Stimulated activated CD4-positive, alpha-beta T cell treated with anti-CD3 and anti-CD28 coated beads, Interleukin-12 subunit alpha, Interleukin-12 subunit beta, amount 100 ng/mL, for 4 hours (primary cell): ENCODE measurements around the gene CARD19.
A peak's percentile ranks its signal among the peaks of the same experiment; 100 is the strongest.
"Not testable (repeated sequence)": the region's sequence is repeated elsewhere in the genome, so short reads cannot be mapped to it uniquely, and the experiment has no call there.

Experiments used
- DNase-seq: peaks from one replicate; pipeline ENCODE4 v3.0.0-alpha.2; 2020

The CARD19 gene

DNA sequence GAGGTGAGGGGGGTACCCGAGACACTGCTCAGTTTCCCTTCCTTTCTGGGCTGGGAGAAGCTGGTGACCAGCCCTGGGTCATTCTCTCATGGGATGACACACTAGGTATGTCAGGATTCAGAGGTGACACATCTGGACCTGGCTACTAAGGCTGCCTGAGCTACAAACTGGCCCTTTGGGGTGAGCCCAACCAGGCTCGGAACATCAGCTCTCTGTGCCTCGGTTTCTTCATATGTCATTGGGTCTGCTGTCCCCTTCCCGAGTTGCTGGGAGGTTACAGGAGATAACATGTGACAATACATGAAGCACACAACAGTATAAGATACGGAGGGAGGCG, 11.8 kb downstream of the CARD19 start:
- DNase-seq: no peak

DNA sequence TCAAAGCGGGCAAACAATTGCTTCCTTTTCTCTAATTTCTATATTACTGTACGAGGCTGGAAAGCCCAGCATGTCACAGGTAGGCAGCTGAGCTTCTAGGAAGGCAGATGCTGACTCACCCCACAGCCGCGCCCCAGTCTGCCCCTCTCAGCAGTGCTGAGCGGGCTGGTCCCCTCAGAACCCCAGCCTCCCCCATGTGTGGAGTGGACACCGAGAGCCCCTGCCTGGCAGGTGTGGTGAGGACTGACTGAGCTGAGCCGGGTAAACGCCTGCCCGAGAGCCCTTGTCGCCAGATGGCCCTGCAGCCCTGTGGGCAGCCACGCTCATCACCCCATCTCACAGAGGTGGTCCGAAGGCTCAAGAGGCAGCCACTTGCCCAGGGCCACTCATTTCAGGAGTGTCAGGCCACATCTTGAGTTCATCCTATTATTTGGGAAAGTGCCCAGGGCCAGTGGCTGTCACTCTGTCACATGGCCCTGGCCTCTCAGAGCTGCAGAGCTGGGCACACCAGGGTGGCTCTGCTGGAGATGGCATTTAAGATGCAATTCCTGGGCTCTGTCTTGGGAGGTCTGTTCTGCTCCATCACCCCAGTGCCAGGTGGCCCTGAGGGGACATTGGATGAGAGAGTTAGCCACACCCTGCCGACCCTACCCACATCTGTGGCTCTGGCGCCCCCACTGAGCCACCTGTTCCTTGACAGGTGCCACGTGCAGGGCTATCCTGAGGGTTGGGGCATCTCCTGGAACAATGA, 12.4 kb downstream of the CARD19 start:
- peak; percentile 50 for DNase-seq

DNA sequence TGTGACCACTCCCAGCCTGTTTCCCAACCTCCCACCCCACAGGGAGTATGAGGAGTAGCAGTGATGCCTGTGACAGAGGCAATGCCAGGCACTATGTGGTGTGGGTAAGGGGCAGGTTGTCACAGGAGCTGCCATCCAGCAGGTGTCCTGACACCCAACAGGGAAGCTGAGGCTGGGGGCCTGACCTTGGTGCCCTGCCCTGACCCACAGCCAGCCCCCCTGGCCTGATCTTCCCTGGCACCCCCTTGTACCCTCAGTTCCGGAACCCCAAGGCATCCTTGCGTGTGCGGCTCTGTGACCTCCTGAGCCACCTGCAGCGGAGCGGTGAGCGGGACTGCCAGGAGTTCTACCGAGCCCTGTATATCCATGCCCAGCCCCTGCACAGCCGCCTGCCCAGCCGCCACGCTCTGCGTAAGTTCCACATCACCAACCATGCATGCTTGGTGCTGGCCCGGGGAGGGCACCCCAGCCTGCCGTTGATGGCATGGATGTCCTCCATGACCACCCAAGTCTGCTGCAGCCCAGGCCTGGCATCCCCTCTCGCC, 14.4 kb downstream of the CARD19 start:
- DNase-seq: no peak

DNA sequence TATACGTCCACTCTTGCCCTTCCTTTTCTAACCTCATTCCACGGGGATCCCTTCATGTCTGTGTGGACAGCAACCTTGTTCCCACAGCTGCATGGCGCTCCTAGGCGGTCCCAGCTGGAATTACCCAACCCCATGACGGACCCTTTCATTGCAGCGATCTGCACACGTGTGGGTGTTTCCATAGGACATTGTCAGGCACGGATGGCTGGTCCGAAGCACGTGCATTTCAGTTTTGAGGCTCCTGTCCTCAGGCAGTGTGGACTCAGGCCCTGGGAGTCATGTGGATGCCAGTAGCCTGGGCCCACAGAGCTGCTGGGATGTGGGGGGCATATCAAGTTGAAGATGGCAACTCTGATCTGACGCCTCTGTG, 15.0 kb downstream of the CARD19 start:
- no peak for DNase-seq

DNA sequence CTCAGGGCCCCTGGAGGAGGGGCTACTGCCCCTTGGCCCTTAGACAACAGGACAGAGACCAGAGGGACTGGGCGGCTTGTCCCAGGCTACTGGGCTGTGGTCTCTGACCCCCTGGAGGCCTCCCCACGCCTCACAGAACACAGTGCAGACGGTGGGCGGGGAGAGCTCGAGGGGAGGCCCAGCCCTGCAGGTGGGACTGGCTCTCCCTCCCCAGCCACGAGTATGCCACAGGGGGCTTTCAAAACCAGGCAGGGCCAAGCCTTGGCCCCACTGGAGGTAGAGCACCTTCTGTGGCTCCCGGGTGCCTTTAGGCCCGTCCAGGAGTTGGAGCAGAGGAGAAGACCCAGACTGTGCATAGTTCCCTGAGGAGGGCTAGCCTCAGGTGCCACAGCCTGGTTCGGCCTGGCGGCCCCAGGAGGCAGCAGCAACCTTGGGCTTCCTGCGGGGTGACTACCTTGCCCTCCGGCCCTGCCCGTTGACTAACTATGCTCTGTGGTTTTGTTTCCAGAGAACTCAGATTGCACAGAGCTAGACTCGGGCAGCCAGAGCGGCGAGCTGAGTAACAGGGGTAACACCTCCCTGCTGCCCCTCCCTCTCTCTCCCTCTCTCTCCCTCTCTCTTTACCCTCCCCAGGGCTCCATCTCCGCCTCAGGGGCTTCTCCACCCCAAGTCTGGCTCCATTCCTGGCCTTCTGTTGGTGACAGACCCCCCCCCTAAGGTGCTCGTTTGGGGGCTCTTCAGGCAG, 15.5 kb downstream of the CARD19 start:
- DNase-seq: no peak

DNA sequence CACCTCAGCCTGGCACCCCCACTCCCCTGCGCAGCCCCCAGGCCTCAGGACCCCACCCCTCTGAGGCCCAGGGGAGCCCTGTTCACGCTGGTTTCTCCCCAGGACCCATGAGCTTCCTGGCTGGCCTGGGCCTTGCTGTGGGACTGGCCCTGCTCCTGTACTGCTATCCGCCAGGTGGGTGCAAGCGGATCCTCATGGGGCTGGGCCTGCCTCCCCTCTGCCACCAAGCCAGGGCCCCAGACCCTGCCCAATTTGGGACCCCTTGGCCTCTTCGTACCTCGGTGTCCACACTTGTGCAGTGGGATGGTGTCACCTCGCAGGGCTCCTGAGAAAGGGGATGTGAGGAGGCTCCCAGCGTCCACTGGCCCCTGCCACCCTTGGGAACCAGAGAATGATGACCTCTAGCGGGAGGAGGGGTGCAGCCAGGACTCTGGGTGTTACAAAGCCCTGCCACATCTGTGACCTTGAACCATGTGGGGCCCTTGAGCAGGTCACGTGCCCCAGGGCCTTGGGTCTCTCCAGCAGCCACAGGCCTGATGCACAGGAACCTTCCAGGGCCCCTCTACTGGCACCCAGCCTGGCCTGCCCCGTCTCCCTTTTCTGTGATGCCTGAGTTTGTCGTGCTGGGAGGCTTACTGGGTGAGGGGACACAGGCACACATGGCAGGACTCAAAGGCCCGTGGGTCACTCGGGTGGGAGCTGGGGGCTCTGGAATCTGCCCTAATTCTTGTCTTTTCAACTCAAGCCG, 16.3 kb downstream of the CARD19 start:
- no peak for DNase-seq

DNA sequence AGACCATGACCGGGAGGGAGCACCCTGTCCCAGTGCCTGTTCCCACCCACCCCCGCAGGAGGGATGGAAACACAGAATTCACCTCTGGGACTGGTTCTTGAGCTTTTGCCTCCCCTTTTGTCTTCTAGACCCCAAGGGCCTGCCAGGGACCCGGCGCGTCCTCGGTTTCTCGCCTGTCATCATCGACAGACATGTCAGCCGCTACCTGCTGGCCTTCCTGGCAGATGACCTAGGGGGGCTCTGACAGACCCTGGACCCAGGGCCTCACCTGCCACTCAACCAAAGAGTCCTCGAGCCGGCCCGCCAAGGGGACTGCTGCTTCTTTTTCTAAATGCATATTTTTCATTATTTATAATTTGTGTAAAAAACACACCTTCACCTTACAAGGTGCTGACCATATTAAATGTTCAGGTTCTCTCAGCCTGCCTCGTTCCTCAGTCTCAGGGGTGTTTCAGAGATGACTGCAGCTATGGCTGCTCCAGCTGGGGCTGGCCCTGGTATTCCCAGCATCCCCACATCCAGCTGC, 16.9 kb downstream of the CARD19 start:
- DNase-seq: no peak

DNA sequence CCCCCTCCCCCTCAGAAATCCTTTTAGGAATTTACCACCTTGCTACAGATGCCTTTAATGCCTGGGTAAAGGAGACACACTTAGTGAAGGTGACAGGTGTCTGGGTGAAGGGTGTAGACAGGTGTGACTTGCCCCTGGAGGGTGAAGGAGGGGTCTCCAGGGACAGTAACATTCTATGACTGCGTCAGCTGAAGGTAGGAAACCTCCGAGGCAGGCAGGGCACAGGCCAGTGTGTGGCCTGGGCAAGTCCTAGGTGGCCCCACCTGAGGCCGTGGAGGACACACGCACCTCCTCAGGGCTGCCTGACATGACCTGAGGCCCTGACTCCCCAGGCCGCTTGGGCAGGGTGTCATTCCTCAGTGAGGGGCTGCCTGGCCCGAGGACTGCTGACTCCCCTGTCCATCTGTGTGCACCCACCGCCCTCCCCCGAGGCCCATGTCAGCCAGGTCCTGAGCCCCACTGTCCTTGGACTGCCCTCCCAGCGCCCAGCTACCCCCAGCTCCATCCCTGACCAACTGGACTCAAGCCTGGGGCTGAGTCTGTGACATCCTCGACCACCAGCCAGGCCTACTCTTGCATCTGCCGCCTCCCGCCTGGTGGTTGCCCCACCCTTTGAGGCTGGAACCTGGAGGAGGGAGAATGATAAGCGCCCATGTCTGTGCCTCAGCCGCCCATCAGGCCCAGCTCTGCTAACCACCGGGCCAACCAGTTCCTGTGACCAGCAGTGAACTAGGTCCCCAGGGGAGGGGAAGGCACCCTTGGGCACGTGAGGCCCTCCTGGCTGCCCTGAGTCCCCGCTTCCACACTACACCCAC, 18.4 kb downstream of the CARD19 start:
- DNase-seq: no peak

DNA sequence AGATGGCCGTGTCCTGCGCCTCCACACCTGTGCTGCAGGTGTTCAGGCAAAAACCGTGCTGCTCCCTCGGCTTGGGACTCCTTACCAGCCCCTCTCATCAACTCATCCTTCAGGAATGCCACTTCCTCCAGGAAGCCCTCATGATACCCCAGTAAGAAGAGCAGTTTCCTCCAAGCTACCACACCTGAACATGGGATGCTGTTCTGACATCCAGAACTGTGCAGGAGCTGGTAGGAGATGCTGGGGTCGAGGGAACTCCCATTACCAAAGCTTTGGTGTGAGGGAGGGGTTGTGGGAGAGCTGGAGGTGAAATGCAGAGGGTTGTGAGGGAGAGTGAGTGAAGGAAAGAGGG, 18.9 kb downstream of the CARD19 start:
- no peak for DNase-seq

DNA sequence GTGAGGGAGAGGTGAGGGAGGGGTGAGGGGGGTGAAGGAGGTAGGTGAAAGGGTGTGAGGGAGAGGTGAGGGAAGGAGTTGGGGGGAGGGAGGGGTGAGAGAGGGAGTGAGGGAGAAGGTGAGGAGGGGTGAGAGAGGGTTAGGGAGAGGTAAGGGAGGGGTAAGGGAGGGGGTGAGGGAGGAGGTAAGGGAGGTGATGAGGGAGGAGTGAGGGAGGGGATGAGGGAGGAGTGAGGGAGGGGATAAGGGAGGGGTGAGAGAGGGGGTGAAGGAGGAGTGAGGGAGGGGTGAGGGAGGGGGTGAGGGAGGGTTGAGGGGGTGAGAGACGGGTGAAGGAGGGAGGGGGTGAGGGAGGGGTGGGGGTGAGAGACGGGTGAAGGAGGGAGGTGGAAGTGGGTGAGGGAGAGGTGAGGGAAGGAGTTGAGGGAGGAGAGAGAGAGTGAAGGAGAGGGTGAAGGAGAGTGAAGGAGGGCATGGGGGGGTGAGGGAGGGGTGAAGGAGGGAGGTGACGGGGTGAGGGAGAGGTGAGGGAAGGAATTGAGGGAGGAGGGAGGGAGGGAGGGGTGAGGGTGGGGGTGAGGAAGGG, 19.6 kb downstream of the CARD19 start:
- DNase-seq: no peak

DNA sequence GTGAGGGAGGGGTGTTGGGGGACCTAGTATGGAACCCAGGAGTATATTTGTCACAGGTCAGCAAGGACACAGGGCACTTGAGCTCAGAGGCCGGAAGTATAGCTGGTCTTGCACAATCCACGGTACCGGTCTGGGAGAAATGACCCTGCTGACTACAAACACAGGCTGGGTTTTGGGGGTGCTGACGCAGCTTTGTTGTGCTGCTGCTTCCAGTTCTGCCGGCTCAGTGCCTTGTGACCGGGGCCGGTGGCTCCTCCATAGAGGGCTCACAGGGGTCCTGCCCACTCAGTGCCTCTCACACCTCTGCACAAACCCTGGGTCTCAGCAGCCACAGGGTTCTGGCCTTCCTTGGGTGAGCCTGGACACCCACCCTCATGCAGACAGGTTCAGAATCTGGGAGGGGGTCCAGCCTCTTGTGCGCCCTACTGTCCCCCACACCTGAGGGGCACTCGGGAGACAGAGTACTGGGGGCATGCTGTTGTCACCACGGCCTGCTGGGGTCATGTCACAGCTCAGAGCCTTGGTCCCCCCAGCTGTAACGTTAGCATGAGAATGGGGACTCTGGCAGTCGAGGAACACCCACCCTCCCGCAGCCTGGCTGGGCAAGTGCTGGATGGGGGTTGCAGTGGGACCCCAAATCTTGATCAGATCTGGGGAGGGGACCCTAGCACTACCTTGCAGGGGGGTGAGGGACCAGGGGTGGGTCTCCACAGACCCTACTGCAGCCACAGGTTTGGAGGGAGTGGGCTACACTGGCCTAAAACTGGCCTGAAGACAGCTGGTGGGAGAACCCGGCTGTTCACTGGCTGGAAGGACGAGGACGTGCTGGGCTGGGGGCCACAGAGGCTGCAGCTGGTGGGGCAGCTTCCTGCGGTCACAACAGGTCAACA, 20.3 kb downstream of the CARD19 start:
- no peak for DNase-seq

DNA sequence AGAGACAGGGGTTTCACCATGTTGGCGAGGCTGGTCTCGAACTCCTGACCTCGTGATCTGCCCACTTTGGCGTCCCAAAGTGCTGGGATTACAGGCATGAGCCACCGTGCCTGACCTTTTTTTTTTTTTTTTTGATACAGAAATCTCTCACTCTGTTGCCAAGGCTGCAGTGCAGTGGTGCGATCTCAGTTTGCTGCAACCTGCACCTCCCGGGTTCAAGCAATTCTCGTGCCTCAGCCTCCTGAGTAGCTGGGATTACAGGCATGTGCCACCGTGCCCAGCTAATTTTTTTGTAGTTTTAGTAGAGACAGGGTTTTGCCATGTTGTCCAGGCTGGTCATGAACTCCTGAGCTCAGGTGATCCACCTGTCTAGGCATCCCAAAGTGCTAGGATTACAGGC, 21.5 kb downstream of the CARD19 start:
- not testable (repeated sequence) for DNase-seq

DNA sequence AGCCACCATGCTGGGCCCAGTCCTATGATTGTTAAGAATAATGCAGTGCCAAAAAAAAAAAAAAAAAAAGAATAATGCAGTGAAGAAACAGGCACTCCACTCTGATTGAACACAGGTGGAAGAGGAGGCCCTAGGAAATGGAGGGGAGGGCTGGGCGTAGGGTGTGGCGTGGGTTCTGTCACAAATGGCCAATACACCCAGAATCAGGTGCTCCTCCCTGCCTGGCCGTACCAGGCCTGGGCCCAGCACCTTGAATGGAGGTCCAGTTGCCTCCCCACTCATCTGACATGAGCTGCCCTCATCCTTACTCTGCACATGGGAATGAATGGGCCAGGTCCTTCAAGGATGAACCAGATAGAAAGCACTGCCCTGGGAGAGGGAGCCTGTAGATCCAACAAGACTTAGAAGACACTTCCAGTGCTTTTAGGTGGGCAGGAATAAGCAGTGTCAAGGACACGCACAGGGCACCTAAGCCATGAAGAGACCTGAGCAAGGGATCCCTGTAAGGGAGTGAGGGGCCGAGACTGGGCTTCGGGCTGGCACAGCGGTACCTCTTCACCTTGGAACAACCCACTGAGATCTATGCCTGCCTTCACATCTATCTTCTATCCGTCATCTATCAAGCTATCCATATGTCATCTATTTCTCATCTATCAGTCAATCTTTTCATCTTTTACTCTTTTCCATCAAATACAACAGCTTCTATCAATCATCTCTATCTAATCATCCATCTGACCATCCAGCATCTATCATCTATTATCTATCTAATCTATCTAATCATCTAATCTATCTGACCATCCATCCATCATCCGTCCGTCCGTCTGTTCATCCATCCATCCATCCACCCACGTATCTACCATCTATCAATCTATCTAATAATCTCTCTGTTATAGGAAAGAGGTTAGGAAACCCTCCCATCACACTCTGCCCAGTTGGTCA, 22.2 kb downstream of the CARD19 start:
- DNase-seq: no peak

DNA sequence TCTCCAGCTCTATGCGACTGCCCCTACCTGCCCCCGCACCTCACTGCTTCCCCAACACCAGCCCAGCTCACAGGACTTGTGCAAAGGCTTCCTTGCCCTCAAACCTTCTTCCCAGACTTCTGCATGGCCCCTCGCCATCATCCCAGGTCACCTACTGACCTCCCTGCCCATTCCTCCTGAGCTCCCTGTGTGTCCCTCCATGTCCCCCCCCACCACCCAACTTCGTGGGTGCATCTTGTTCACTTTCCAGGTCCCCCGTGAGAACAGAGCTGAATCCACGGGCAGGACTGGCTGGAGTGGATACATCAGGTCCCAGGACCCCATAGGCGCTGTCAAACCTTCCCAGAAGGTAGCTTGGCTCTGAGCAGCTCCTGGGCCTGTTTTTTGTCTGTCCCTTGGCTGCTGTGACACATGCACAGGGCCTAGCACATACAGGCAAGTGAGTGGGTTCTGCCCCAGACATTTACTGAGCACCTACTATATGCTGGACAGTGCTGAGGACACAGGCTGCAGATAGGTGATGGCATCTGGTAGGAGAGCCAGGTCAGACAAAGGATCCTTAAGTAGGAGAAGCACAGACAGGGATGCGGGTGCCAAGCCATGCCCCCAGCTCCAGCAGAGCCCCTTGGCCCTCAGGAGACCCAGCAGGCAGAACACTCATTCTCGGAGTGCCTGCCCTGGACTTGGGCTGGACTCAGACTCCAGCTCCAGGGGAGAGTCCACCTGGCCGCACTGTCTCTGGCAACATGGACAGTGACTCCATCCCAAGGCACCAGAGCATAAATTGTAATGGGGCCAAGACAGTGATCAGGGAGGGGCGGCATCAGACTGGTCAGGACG, 23.1 kb downstream of the CARD19 start:
- DNase-seq: no peak

DNA sequence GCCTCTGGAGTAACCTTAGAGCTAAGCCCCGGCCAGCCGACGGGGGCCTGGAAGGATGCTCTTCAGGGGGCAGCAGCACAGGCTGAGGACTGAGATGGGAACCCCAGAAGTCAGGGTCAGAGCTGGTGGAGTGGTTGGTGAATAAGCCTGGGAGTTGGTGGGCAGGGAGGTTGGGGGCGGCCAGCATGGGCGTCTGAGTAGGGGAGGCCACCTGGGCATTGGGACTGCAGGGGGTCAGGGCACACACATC, 23.6 kb downstream of the CARD19 start:
- no peak for DNase-seq

DNA sequence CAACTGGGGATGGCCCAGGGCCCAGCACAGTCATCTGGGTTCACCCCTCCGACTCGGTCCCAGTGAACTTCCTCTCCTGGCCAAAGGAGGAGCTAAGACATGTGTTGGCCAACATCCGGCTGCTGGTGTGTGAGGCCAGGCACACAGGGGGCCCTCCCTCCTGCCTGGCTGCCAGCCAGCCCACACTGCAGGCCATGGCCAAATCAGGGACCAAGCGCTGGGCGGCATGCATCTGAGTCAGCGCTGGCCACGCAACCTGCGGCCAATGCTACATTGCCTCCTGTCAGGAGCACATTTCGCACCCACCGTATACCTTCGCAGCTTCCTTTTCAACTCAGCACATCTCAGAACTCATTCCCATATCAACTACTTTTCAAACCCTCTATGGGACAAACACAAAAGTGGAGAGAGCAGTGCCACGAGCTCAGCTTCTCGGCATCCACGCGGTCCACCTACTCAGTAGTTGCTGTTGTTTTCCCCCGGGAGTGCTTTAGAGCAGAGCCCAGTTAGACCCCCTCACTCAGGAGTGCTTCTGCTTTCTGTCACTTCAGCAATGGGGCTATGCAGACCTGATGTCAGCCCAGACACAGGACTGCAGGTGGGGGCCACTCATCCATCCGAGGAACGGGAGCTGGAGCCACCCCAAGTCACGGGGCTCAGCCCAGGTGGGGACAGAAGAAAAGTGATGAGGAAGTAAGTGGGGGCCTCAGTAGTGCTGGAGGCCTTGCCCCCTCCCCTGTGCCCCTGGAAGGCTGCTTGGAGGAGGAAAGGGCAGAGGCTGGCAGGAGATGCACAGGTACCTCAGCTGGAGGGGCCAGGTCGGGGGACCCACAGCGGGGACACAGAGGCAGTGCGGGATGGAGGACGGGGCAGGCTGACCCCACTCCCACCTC, 24.2 kb downstream of the CARD19 start:
- no peak for DNase-seq

DNA sequence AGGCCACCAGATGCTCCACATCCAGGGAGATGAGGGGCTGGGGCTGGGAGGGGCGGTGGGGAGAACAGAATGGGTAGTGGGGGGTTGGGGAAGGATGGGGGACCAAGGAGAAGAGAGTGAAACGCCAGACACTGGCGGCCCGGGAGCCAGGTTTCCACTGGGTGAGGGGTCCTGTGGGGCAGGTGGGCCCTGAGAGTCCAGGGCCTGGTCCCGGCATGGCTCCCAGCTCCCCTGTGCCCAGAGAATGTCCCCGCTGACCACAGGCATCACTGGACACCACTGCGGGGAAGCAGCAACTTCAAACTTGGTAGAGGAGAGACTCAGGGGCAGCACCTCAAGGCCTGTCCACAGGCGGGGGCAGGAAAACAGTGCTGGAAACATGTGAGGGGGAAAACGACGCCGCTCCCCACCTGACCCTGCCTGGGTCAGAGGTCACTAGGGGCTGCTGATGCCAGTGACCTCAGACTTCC, 24.9 kb downstream of the CARD19 start:
- no peak for DNase-seq
